SH-SY5Y (cell line): ENCODE data around the gene NRG3.

Experiments used
- GATA2 ChIP-seq: IDR thresholded peaks from 2 replicates; pipeline ENCODE4 v1.6.1; 2011; ENCODE audit warnings: mild to moderate bottlenecking, low read depth, low read length
- GATA3 ChIP-seq: IDR thresholded peaks from 2 replicates; pipeline ENCODE4 v1.6.1; 2011; ENCODE audit warnings: low read depth, mild to moderate bottlenecking, low read length, moderate library complexity

DNA sequence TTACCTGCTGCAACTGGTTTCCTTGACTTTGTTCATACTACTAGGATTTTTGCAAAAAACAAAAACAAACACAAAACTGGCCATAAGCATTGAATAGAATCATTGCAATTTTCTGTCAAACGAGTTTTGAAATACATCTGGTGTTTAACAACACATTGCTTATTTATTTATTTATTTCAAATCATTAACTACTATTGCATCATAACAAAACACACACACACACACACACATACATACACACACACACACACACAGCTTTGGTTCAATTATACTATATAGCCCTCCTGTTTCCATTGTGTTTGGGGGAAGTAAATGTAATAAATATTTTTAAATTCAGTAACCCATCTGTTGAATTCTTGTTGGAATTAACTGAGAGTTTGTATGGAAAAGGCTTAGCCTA lies 43.8 kb downstream of the NRG3 start:
- TF ChIP-seq GATA2 = no peak
- TF ChIP-seq GATA3 = no peak
